HG02623 (cell line): ENCODE results near the gene C10orf90.

Experiments
- ATAC-seq: cut with Tn5 transposase; IDR thresholded peaks from one replicate; pipeline ENCODE4 v1.9.1; 2021; ENCODE audit warnings: moderate library complexity; ENCODE audit not compliant: unreplicated experiment

Gene C10orf90

DNA sequence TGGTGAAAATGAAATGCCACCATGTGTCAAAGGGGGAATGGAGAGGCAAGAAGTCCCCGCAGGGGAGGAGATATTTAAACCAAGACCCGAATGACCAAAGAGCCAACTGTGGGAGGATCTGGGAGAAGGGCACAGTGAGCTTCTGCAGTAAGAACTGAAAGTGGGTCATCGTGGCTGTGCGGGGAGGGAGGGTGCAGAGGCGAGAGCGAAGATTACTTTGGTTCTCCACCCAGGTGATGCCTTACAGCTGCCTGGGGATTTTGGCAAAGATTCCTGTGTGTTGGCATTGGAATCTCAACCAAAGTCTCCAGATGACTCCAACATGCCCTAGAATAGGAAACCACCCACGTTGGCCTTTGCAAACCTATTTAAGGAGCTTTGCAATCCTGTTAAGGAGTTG is 238.0 kb downstream of the C10orf90 start:
- no peak for ATAC-seq

DNA sequence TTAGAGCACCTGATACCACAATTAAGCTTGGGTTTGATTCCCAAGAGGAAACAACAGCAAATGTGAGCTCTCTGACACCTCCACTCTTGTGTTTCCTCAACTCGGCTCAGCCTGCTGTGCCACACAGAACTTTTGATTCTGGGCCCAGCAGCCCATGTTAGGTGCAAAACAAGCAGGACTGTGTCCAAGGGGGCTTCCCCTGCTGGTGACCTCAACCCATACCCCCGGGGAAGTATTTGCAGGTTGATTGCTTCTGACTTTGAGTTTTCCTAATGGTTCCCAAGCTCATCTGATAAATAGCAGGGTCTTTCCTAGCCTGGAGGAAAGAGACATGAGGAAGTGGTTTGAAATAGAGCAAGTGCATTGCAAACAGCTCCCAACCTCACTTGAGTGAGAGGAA is 238.7 kb downstream of the C10orf90 start:
- no peak for ATAC-seq

DNA sequence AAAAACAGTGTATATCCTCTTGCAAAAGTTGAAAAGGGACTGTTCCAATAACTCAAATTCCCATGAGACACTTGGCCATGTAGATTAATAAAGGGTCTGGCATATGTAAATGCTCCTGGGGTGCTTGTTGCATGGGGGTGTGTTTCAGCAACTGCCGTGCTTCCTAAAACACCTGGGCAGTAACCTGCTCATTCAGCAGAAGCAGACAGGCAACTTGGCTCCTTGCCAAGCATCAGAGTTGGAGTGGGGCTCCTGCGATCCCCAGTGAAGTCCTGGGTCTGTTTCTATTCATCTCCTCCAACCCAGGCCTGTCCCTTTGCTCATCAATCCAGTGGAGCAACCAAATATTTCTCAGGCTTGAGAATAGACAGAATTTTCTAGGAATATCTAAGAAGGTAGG is 240.0 kb downstream of the C10orf90 start:
- ATAC-seq: no peak

DNA sequence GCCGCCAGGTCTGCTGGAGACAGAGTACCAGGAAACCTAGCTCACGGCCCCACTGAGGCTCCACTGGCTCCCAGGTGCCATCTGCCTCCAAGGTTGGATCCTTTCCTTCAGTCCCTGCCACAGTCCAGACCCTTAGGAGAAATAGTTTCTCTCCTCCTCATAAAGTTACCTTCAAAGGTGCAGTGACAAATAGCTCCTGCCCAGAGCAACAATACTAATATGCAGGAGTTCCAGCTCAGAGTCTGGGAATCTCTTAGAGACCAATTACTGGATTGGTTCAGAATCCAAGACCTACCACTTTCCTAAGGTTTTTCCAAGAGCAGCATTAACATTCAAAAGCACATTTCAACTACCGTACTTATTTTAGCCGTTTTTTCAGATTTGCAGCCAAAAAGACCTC is 241.2 kb downstream of the C10orf90 start:
- ATAC-seq: no peak

DNA sequence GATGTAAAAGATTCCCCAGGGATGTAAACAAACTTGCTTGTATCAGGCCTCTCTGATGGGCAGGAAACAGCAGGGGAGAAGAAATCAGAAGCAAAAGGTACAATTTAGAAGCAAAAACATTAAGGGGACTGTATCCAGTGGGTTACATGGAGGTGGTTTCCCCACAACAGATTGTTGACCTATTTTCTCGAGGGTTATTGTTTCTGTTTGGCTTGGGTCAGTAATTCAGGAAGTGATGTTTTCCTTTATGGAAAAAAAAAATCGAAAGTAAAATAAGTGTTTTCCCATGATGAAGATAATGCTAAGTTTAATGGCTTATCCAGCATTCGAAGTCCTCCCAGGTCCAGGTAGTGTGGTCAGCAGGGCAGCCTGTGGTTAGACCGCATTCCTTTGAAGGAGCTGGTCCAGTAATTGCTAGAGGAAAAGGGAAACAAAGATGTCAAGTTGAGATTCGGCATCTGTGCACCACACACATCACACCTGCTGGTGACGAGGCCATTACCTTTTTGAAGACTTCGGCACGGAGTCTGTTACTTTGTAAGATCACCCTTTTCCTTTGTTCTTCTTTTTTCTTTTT is 244.9 kb downstream of the C10orf90 start:
- ATAC-seq: no peak

DNA sequence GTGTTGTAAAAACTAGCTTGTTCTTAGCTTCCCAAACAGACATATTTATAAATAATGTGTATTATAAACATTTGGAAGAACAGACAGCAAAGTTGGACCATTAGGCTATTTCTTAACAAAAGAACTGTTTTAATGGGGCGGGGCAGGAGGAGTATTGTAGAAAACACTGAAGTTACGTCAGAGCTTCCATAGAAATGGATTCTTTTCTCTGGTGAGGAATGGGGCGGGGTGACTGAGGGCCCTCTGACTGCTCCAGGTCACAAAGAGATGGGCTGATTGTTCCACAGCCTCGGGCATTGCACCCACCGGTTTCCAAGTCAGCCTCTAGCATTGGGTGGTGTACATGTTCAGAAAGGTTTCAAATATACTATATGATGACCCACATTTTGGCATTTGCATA is 245.5 kb downstream of the C10orf90 start:
- ATAC-seq: no peak

DNA sequence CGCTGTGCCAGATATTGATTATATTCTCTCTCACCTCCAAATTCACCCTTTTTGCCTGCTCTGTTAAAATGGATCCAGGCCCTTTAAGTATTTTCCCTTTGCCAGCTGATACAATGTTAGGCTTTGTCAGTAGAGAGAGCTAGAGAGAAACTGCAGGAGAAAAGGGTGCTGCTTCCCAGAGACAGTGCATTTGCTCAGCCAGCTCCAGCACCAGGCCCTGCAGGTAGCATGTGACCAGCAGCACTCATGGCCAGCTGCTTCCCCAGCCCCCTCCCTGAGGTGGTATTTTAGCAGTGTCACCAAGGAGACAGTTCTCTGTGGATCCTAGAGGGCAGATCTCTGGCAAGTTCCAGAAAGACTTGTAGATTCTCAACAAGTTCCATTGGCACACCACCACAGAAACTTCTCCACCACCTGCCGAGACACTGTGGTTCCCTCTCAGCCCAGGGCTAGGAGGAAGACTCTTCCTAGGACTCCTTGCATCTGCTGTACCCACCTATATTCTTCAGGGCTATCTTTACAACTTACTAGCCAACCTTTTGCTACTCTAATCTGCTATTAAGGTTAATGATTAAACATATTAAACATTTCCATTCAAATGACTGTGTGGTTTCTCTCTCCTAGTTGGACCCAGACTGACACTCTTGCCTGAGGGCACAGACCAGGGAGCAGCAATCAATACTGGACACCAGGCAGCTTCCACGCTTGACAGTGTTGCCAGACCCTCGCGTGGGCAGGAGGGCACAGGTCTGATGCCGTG is 246.6 kb downstream of the C10orf90 start:
- no peak for ATAC-seq

DNA sequence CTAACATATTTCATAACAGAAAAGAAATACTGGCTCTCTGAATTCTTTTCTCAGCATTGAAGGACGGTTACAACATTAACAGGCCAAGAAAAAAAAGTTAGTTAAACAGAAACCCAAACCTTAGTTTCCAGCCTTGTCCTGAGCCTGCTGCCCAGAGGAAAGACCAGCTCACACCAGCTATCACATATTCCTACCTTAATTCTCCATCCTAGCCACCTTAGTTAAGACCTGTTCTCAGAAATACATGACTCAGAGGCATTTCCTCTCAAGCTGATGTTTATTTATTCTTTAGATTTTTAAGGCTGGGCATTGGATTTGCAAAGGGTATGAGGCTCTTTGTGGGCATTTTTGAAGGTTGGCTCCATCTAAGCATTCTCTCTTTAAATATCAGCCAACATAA is 247.9 kb downstream of the C10orf90 start:
- no peak for ATAC-seq

DNA sequence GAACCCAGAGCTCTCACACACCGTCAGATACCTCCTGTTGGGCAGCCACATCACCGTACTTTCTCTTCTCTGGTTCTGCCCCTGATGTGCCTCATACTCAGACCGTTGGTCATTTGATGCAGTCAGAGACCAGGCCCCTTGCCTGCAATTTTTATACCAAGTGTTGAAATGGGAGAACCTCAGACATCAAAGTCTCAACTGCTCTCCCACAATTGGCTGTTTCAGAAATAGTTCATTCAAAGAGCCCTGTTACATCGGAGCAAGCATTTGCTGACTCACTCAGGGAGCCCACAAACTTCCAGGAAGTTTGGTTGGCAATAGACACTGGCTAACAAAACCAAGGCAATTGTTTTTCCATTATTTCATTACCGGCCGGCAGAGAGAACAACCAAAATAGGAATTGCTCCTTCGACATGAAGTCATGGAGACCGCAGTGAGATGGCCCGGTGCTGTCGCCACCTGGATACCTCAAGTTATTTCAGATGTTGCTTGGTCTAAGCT is 248.7 kb downstream of the C10orf90 start:
- no peak for ATAC-seq

DNA sequence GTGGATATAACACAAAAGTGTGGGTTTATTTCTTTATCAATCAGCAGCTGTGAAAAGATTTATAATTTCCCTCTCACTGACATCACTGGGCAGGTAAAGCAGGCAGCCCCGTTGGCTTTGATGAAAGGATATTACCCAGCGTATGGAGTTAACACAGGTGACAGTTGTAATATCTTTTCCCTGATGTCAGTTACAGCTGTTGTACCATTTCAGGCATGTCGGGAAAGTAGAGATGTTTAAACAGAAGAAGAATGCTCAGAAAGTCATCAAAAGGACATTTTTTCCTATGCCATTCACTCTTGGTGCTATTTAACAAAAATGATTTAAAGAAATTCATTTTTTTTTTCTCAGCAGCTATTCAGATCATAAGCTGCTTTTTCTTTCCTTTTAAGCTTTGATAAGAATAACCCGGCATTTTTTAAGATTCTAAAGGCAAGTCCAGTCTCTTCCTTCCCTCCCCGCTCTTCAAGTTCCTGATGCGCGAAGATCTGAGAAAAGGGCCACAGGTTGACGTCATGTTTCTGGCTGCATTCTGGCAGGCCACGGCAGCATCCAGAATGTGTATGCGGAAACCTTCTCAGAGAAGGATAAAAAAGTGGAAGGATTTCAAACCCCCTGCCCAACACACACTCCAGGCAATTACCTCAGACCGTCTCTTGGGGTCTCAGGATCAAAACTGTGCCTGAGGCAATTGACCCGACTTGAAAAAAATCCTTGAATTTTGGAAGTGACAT is 249.8 kb downstream of the C10orf90 start:
- ATAC-seq: no peak

DNA sequence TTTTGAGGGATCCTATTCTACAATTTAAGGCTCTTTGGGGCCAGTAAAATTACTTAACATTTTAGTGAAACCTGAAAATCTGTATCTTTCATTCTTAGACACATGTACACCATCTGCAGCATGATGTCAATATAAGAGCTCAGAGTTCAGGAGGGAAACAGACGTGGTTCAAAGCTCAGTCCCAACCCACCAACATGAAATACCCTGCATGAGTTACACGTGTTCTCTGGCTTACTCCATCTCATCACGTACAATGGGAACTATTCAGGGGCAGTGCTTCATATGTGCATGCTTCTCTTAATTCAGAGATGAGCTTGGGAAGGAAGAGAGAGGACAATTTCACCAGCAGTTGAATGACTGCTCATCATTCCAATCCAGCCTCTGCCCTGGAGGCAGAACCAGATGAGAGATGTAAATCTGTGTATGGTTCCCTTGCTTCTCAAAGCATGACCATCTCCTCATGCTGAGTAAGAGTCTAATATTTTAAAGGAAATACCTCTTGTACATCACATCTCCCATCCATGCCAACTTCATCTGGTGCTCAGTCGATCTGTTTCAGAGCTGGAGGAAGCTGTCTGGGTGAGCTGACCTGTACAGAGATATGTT is 253.2 kb downstream of the C10orf90 start:
- ATAC-seq: no peak

DNA sequence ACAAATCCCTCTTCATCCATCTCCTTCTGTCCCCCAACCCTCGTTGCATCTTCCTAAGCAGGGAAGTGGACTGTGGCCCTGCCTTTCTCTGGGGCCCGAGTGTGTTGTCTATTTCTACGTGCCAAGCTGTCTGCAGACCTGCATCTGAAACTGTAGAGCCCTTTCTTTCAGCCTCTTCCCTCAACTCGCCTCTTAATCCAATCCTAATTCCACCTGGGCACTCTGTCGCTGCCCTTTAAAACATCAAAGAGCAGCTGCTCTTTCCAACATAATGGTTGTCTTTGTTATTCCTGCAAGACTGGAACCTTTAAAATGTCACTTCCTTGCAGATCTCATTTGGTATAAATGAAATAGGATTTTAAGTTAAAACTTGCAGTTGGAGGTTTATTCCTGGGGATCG is 260.7 kb downstream of the C10orf90 start:
- no peak for ATAC-seq

DNA sequence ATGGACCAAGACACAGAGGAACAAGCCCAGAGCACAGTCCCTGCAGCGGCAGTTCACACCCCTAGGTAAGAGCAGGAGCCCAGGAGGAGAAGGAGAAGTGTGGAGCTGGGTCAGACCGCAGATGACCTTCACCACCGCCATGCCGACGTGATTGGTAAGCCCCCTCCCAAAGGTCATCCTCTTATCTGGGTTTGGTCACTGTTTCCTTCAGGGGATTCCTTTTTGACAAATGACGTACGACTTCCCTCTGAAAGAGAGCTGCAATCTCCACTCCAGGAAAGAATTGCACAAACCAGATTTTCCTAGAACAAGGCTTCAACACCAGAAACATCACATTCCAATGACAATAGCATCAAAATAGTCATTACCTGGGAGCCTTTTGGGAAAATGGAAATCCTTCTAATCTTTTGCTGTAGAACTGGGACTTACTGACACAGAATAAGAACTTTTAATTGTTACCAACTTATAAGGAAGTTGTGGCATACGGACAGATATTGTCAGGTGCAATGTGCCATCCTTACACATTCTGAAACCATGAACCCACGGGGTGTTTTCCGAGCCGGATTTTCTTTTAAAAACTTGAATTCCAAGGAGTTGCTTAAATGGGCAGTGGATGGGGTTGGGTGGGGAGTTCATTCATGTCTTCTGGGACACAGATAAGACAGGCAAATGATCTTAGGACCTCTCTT is 261.4 kb downstream of the C10orf90 start:
- ATAC-seq: no peak

DNA sequence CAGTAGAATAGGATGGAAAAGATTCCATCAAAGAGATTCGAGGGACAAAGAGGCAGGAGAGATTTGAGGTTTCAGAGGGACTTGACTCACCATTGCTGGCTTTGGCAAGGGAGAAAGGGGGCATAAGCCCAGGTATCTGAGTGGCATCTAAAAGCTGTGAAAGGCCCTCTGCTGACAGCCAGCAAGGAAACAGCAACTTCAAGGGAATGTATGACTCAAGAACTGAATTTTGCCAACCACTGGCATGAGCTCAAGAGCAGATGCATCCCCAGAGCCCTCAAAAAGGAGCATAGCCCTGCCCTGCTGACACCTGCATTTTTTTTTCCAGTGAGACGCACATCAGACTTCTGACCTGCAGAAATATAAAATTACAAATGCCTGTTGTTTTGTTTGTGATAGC is 262.7 kb downstream of the C10orf90 start:
- no peak for ATAC-seq

DNA sequence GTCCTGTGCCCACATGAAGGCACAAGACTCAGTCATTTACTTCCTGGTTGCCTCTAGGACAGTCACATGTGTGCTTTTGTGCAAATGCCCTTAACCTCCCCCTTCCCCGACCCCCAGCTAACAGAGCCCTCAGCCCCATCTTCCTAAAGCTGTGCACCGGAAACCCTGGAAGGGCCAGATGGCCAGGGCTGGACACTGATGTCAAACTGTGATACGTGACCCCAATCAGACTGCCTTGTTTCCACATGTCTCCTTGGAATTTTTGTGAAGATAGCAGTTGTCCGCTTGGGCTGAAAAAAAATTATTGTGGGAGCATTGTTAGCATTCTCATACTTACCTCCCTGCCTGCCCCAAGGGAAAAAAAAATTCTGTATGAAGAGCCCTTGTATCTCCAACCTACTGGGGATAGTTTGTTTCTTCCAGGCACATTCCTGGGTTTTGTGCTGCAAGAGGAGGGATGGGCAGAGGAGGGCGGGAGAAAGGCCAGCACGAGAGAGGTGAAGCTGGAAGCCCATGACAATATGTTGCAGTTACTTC is 265.2 kb downstream of the C10orf90 start:
- no peak for ATAC-seq

DNA sequence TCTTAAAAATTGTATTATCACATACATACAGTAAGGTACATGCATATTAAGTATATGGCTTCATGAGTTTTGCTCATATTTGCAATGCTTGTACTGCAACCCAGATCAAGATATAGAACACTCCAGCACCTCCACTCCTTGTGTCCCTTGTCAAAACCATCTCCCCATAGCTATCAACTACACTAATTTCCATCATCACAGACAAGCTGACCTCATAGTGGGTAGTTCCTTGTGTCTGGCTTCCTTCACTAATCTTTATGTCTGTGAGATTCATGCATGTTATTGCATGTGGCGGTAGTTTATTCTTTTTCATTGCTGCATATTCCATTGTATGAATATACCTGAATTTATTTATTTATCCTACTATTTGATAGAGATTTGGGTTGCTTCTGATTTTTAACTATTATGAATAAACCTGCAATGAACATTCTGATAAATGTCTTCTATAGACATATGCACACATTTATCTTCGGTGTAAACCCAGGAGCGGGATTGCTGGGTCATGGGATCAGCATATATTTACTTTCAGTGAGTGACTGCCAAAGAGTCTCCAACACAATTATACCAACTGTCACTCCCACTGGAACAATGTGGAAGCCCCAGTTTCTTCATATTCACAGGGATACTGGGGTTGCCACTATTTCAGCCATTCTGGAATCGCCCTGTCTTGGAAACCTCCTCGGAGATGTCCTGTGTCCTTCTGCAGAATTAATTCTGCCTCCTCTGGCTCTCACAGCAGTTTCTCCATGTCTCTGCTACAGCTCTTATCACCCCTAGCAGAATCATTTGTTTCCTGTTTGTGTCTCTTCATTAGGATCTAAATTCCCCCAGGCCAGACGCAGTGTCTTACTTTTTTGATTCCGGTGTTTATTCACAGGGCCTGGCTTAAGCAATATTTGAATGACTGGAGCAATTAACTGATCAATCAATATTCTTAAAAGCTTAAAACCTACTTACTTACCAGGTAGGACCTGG is 267.5 kb downstream of the C10orf90 start:
- no peak for ATAC-seq

DNA sequence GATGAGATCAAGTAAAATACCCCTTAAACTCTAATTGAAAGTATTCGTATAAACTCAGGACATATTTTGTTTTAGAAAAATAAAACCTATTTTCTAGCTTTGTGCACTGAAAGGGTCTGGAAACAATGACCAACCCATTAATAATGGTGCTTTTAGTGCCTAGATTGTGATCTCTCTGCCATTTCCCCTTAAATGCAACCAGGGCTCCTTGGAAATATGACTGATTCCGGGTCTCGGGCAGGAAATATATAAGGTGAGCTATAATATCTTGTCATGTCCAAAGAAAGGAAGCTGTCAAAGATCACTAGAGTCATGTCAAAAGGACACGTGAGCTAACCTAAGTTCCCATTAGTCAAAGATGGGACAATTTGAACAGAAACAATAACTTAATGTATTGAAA is 269.9 kb downstream of the C10orf90 start:
- no peak for ATAC-seq

DNA sequence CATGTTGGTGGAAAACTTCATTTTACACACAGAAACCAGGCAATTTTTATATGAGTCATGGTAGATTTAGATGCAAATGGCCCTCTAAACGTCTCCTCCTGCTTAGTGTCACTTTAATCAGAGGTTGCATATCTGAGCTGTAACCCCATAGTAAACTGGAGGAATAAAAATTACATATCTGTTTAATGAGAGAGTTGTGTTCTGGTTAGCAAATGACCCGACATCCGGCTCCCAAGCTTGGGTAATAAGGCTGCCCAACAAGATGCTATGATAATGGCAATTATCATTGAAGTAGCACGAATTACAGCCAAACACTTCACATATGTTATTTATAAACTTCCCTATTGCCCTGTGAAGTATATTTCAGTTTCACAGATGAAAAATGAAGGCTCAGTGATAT is 271.6 kb downstream of the C10orf90 start:
- ATAC-seq: no peak

DNA sequence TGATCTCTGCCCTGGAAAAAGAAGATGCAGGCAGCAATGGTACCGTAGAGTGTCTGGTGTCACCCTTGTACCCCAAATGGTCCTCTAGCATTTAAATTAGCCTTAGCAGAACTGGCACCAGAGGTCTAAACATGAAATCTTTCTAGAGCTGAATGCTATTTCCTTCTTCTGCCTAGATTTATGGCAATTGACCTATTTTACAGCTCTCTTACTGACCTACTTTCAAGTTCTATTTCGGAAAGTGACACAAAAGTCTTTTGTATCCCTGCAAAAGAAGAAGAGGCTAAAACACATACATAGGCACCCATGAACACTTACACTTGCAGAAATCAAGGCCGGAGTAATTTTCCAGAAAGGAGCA is 272.1 kb downstream of the C10orf90 start:
- no peak for ATAC-seq
